GM23338 (cell line): Measurements from ENCODE around the gene SYNE2. TPM values are rescaled to one million over a fixed set of nuclear protein-coding genes. Genes with fewer than 3 reads are reported as not detected.

Experiments used
- CTCF ChIP-seq, 2 experiments: fragments of 200-600 bp in 1 of 2; sonication (generic) in 1 of 2; conservative IDR thresholded peaks; 2 replicates each; pipeline versions ENCODE4 v1.5.1 to v1.6.1; 2016 to 2017; ENCODE audit warnings: antibody characterized with exemption in 2 of 2, low read depth in 2 of 2, mild to moderate bottlenecking in 2 of 2, moderate library complexity in 1 of 2
- REST ChIP-seq: IDR thresholded peaks from one replicate; pipeline ENCODE4 v1.6.1; 2018; ENCODE audit warnings: antibody characterized with exemption; ENCODE audit not compliant: unreplicated experiment
- STAT1 ChIP-seq: IDR thresholded peaks from one replicate; pipeline ENCODE4 v1.6.1; 2016; ENCODE audit warnings: antibody characterized with exemption; ENCODE audit not compliant: unreplicated experiment
- ZNF462 ChIP-seq: fragments of 250-450 bp; sonication (Bioruptor Pico); IDR thresholded peaks from 2 replicates; pipeline ENCODE4 v1.5.0; 2020; ENCODE audit warnings: mild to moderate bottlenecking, moderate library complexity
- polyA plus RNA-seq: library from polyadenylated mRNA; unstranded; fragments of >200 nt; fragmentation: Nextera tagmentation; extraction: Ambion mirVana; gene quantifications from 2 replicates; pipeline ENCODE4 v1.2.1, GENCODE V29; 2016
- total RNA-seq: library from RNA; depleted of rRNA; stranded (reverse); fragments of >200 nt; shearing (Covaris generic); gene quantifications from 2 replicates; pipeline ENCODE4 v1.2.3, GENCODE V29; 2014

The SYNE2 gene
- total and polyA plus RNA-seq, 2 experiments from 2014 or later = 34.3 to 86.5 TPM

DNA sequence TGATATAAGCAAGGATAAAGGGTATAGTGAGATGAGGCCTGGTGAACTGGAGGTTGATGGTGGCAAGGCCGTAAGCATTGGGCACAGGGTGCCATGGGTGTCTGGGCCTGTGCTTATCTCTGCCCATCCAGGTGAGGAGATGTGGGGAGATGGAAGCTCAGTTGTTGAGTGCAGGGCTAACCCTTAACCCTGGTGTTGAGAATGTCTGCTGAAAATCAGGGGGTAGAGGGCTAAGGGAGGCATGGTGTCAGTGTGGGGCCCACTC lies 86.1 kb downstream of the SYNE2 start (continued):
- TF ChIP-seq ZNF462 (CRISPR knock-in tag) (no peak), CTCF (conservative IDR thresholded peaks at IDR 0.05; ENCODE audit: low read depth in 2 of 2) (no peak), REST (no peak), STAT1 (no peak)
